PC-3 (cell line): ENCODE results near the gene DNAH10.

Experiments
- CTCF ChIP-seq: fragments of 300-600 bp; sonication (generic); conservative IDR thresholded peaks from 2 replicates; pipeline ENCODE4 v1.5.1; 2017; ENCODE audit warnings: antibody characterized with exemption, low read depth, mild to moderate bottlenecking, low read length
- EZH2 ChIP-seq: fragments of 300-600 bp; sonication (generic); IDR thresholded peaks from one replicate; pipeline ENCODE4 v1.6.1; 2017; ENCODE audit warnings: antibody characterized with exemption, mild to moderate bottlenecking, low read length; ENCODE audit not compliant: unreplicated experiment

- TF ChIP-seq CTCF (no peak), EZH2 (no peak)
Observed at GRCh38 chr12:123899368-123899767, 137.3 kb downstream of the DNAH10 start.
